GM21717 (cell line): Measurements from ENCODE around the gene ADGRL2.

Experiments used
- ATAC-seq: cut with Tn5 transposase; IDR thresholded peaks from one replicate; pipeline ENCODE4 v1.9.1; 2021; ENCODE audit warnings: mild to moderate bottlenecking, moderate library complexity; ENCODE audit not compliant: unreplicated experiment

ADGRL2 gene

DNA sequence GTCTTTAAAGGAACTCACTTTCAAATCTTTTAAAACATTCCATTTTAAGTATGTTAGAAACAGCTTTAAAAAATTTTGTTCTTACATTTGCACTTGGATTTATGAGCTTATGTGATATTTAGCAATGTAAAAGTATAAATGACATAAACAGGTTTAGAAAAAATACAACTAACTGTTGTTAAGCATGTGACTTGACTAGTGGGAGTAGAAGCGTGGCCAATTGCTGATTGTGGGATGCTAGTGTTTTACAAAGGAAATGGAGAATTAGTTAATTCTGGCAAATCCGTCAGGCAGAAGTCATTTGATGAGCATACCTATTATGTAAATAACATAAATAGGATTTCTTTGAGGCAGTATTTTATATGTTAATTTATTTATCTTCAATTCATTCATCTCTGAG lies 175.8 kb downstream of the ADGRL2 start:
- no peak for ATAC-seq

GRCh38 chr1:81978945-81979344 lies 178.2 kb downstream of the ADGRL2 start:
- ATAC-seq = no peak

- ATAC-seq = no peak
These were observed 181.8 kb downstream of the ADGRL2 start for GRCh38 chr1:81982523-81982922.

DNA sequence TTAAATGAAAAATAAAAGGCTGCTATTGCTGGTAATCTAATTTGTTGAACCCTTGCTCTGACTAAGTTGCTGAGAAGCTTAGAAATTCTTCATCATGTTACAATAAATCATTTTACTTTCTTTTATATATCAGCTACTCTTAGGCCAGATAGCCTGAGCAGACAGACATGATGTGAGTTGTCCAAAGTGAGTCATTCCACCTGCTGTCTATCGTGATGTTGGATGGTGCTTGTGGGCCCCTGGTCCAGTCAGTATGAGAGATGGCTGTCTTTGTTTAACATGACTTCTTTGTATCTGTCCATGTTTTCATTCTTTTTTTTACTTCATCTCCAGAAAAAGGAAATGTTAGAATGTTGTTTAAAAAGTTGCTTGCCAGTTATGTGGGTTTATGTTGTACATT lies 188.8 kb downstream of the ADGRL2 start:
- ATAC-seq = no peak

DNA sequence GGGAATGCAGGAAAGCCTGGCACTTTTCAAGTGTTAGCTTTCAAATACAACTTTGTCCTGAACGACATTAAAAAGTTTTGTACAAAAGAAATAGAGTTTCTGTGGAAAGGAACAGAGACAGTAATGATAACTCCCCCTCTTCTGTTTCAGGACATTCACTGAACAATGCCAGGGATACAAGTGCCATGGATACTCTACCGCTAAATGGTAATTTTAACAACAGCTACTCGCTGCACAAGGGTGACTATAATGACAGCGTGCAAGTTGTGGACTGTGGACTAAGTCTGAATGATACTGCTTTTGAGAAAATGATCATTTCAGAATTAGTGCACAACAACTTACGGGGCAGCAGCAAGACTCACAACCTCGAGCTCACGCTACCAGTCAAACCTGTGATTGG lies 189.5 kb downstream of the ADGRL2 start:
- ATAC-seq = no peak

- no peak for ATAC-seq
These were observed 197.4 kb downstream of the ADGRL2 start for GRCh38 chr1:81998165-81998564.

- ATAC-seq = no peak
These were observed 198.6 kb downstream of the ADGRL2 start for GRCh38 chr1:81999364-81999763.

- no peak for ATAC-seq
These were observed 199.5 kb downstream of the ADGRL2 start for GRCh38 chr1:82000221-82000620.

DNA sequence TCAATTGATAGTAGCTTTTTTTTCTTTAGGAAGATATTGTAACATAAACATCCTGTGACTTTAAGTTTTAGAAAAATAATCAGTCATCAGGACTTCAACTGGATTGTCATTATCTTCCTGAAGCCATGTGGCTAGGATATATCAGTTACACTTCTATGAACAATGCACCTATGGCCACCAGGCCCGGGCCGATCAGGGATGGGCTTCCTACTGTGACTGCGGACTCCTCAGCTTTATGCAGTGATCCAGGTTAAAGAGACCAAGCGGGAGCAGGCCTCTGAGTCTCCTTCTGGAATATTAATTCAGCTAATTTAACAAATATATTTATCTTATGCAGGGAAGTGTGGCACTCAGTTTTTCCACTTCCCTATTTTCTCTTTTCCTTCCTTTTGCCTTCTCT lies 200.6 kb downstream of the ADGRL2 start:
- no peak for ATAC-seq

GRCh38 chr1:82007804-82008203 lies 207.1 kb downstream of the ADGRL2 start:
- no peak for ATAC-seq

GRCh38 chr1:82013702-82014101 lies 213.0 kb downstream of the ADGRL2 start:
- ATAC-seq = no peak

DNA sequence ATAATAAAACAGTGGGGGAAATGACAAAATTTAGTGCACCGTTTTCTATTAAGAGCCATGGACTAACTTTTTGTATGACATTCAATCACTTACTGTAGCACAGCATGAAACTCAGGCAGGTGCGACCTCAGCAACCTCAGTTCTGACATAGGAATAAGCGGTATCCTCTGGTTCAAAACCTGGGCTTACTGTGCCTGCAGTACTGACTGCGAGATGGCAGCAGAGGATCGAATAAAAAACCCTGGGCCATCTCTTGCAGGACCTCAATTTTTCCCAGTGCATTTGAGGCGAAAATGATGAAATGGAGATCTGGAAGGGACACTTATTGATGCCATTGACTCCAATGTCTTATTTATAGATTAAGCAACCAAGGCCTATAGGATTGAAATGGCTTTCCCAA lies 214.7 kb downstream of the ADGRL2 start:
- no peak for ATAC-seq

DNA sequence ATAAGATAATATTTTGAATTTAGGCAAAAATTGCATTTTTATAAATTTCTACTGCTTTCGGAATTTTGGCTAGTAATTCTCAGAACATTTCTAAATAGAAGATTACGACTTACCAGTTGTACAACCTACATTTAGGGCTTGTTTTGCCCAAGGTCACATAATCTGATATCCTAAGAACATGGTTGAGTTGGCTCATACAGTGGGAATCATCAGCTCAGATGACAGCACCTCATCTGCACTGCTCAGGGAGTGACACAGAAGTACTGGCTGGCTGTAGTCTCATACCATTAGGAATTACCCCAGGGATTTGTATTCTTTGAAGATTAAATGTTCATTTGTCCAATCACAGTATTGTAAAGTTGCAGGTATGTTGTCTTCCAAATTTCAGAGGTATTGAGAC lies 217.6 kb downstream of the ADGRL2 start:
- ATAC-seq = no peak

GRCh38 chr1:82019508-82019907 lies 218.8 kb downstream of the ADGRL2 start:
- no peak for ATAC-seq

- no peak for ATAC-seq
These were observed 230.1 kb downstream of the ADGRL2 start for GRCh38 chr1:82030830-82031229.

GRCh38 chr1:82032068-82032467 lies 231.3 kb downstream of the ADGRL2 start:
- ATAC-seq = no peak

DNA sequence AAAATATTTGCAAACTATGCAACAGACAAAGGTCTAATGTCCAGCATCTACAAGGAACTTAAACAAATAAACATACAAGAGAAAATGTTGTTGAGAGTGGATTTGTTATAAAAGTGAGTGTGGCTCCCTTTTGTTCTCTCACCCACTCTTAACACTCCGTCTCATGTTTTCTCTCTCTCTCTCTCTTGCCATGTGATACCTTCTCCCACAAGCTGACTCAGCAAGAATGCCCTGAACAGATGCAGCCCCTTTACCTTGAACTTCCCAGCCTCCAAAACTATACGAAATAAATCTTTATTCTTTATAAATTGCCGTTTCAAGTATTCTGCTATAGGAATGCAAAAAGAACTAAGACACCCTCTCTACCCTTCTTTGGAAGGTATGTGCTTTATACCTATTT lies 234.1 kb downstream of the ADGRL2 start:
- no peak for ATAC-seq
